Tibial artery (tissue), 4 donors: Measurements from ENCODE around the gene LRRN2.

ENCODE experiments used
- DNase-seq, 2 donors: peaks; one replicate each; pipeline ENCODE4 v3.0.0-alpha.2; 2019
- H3K27ac ChIP-seq, 2 donors: fragments of 200-600 bp; sonication (generic) in 1 of 2; 1 replicate in 1 of 2; 2 replicates in 1 of 2; pipeline ENCODE4 v1.5.1; 2018 to 2019; ENCODE audit warnings: mild to moderate bottlenecking in 1 of 2
- H3K27me3 ChIP-seq, 2 donors: fragments of 200-600 bp; sonication (generic) in 1 of 2; one replicate each; pipeline versions ENCODE4 v1.5.1 to v1.6.0; 2016 to 2019
- H3K36me3 ChIP-seq, 3 donors: fragments of 200-600 bp; sonication (generic) in 2 of 3; one replicate each; pipeline ENCODE4 v1.5.1; 2016 to 2019; ENCODE audit warnings: mild to moderate bottlenecking in 2 of 3
- H3K4me1 ChIP-seq, 4 donors: fragments of 200-600 bp; sonication (generic) in 2 of 4; 1 replicate in 3 of 4; 2 replicates in 1 of 4; pipeline ENCODE4 v1.5.1; 2016 to 2019
- H3K4me3 ChIP-seq, 2 donors: fragments of 200-600 bp; sonication (generic) in 1 of 2; 1 replicate in 1 of 2; 2 replicates in 1 of 2; pipeline ENCODE4 v1.5.1; 2018 to 2019; ENCODE audit warnings: mild to moderate bottlenecking in 2 of 2
- H3K9me3 ChIP-seq, 3 donors: fragments of 200-600 bp; sonication (generic) in 1 of 3; one replicate each; pipeline ENCODE4 v1.5.1; 2016 to 2019
- CTCF ChIP-seq, 2 experiments: fragments of 200-600 bp in 1 of 2; fragments of 450-650 bp in 1 of 2; IDR thresholded peaks; one replicate each; pipeline ENCODE4 v1.5.1; 2017 to 2019; ENCODE audit warnings: antibody characterized with exemption in 2 of 2, mild to moderate bottlenecking in 1 of 2, moderate library complexity in 1 of 2
- intact Hi-C: fragments of 100-400 bp; cut with DNase I; formaldehyde crosslinking; loops from one replicate; pipeline ENCODE4 v1.15.0; 2023; ENCODE audit warnings: low total_unique reads

The LRRN2 gene

GRCh38 chr1:204602871-204603542, 82.5 kb downstream of the LRRN2 start:
- Histone ChIP-seq H3K36me3 (no peaks in the 10 kb centered on the region), H3K27me3 (peaks cover 0 to 32% of the 10 kb centered on the region in 2 donors), H3K27ac (no peak overlapping the region), H3K4me1 (no peaks in the 10 kb centered on the region), H3K9me3 (no peaks in the 10 kb centered on the region), H3K4me3 (no peak overlapping the region)
- no peak for TF ChIP-seq CTCF (IDR thresholded peaks at IDR 0.05)
- intact Hi-C loops = no loop called here
- no peak for DNase-seq

- Histone ChIP-seq H3K4me1 (no peaks in the 10 kb centered on the region), H3K27me3 (peaks cover 0 to 27% of the 10 kb centered on the region in 2 donors), H3K4me3 (no peak overlapping the region), H3K27ac (no peak overlapping the region), H3K9me3 (no peaks in the 10 kb centered on the region), H3K36me3 (no peaks in the 10 kb centered on the region)
- DNase-seq = no peak
- intact Hi-C loops = no loop called here
- TF ChIP-seq CTCF (IDR thresholded peaks at IDR 0.05) = no peak
Measured at GRCh38 chr1:204602111-204602579, 83.4 kb downstream of the LRRN2 start.

GRCh38 chr1:204600968-204601367, 84.6 kb downstream of the LRRN2 start:
- Histone ChIP-seq H3K27me3 (peaks cover 0 to 26% of the 10 kb centered on the region in 2 donors), H3K4me3 (no peak overlapping the region), H3K9me3 (no peaks in the 10 kb centered on the region), H3K36me3 (no peaks in the 10 kb centered on the region), H3K27ac (no peak overlapping the region), H3K4me1 (no peaks in the 10 kb centered on the region)
- intact Hi-C loops = no loop called here
- TF ChIP-seq CTCF (IDR thresholded peaks at IDR 0.05) = no peak
- no peak for DNase-seq

- TF ChIP-seq CTCF (IDR thresholded peaks at IDR 0.05) = no peak
Measured at GRCh38 chr1:204600203-204600602, 85.3 kb downstream of the LRRN2 start.

GRCh38 chr1:204599596-204599995, 85.9 kb downstream of the LRRN2 start:
- intact Hi-C loops = no loop called here
- Histone ChIP-seq H3K4me1 (no peaks in the 10 kb centered on the region), H3K4me3 (no peak overlapping the region), H3K27me3 (peaks cover 0 to 15% of the 10 kb centered on the region in 2 donors), H3K36me3 (no peaks in the 10 kb centered on the region), H3K9me3 (no peaks in the 10 kb centered on the region), H3K27ac (no peak overlapping the region)
- DNase-seq = no peak
- no peak for TF ChIP-seq CTCF (IDR thresholded peaks at IDR 0.05)

More at GRCh38 chr1:204600203-204600602, 85.3 kb downstream of the LRRN2 start:
- H3K9me3 ChIP-seq = no peaks in the 10 kb centered on the region
- no peaks in the 10 kb centered on the region for H3K4me1 ChIP-seq
- H3K4me3 ChIP-seq = no peak overlapping the region
- intact Hi-C loops = no loop called here
- peaks cover 0 to 19% of the 10 kb centered on the region in 2 donors for H3K27me3 ChIP-seq
- no peaks in the 10 kb centered on the region for H3K36me3 ChIP-seq
- DNase-seq = no peak
- no peak overlapping the region for H3K27ac ChIP-seq
